GM19452 (cell line): ENCODE data around the gene RARB.
A peak's percentile ranks its signal among the peaks of the same experiment; 100 is the strongest.

Source experiments
- ATAC-seq: cut with Tn5 transposase; IDR thresholded peaks from one replicate; pipeline ENCODE4 v1.9.1; 2021; ENCODE audit not compliant: unreplicated experiment

Gene RARB

DNA sequence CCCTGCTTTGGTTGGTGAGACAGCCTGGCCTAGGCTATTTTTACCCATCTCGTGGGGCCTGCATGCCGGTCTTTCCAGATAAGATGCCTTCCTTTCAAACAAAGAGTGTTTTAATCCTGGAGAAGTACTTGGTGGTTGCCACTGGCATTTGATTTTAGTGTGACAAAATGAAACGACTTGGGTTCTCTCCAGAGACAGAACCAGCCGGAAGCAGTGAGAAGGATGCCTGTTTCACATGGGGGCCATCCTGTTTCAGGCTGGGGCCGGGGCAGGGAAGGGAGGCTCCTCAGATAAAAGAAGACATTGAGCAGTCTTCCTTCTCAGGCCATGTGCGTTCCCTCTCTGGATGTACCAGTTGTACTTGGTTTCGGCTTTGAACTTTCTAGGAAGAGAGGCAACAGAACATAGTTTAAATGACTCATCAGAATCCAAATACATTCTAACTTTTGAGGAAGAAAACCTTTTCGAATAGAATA, 161.8 kb downstream of the RARB start:
- ATAC-seq = no peak

DNA sequence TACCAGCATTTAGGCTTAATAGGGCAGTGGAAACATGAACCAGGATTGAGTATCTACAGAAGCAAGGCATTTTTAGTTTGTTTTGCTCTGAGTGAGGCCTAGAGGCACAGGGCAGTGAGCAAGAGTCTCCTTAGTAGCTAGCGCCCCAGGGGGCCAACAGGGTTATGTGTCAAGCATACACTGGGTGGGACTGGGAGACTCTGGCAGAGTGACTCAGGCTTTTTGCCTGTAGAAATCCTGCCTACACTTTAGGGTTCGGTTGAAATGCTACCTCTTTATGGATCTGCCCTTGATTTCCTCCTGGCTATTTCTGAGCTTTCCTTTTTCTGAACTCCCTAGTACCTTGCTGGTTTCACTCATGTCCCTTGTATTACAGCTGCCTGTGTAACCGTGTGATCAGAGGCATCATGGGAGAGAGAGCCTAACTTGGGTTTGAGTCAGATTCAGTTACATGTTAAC, 164.5 kb downstream of the RARB start:
- no peak for ATAC-seq

DNA sequence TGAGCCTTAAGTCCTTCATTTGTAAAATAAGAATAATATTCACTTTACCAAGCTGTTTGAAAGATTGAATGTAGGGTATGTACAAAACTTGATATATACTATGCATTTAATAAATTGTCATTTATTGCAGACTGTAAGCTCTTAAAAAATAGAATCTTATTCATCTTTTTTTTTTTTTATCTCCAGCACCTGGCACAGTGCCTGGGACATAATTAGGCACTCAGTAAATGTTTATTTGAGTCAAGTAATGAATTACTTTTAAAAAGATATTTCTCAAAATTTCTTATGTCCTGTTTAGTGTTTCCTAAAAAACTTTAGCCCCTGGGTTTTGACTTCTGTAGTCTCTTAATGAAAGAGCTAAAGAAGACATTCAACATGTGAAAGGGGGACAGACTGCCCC, 164.9 kb downstream of the RARB start:
- ATAC-seq = no peak

DNA sequence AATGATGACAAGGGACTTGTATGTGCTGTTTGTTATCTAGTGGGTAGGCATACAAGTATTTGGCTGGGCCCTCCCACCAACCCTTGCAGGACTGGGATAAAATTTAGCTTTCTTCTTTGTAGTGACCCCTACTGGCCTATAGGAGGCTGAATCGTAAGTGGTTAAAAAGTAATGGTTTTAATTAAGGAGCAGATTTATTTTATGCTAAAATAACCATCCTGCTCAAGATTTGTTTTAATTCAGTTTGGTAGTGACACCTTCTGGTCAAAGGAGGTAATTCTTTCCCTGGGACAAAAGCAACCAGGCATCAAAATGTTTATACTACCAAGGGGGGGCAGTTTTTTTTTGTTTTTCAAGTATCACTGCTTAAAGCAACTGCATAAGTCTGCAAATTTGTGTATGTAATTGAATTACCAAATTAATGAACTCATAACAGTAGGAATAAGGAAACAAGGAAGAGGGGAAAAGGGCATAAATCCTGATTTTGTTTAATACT, 166.0 kb downstream of the RARB start:
- peak; percentile 58 for ATAC-seq

DNA sequence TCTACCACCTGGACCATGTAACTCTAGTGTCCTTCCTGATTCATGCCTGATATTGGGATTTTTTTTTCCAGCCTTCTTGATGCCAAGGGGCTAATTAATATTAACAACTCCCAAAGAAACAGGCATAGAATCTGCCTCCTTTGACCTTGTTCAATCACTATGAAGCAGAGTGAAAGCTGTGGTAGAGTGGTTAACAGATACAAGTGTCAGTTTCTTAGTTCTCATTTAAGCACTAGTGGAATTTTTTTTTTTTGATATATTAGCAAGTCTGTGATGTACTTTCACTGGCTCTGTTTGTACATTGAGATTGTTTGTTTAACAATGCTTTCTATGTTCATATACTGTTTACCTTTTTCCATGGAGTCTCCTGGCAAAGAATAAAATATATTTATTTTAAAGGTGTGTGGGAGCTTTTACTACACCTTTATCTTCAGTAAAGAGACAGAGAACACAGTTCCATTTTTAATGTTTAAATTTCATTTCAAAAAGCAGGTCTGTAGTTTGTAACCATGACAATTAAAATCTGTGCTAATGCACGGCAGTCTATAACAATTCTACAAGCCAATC, 169.6 kb downstream of the RARB start:
- ATAC-seq = no peak

DNA sequence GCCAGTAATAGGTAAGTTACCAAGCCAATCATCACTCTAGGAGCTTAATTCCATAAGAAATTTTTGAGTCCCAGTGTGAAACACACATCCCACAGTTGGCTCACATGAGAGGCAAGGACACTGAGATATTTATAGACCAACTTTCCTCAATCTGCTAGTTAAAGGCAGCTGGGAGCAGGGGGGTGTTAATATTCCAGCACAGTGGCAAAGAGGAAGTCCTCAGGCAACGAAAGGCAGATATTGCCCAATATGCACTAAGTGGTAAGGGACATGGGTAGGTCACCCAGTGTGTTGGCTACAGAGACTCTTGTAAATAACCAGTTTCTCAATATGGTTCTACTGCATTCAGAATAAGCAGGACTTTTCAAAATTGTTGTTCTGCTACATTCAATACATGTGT, 175.6 kb downstream of the RARB start:
- no peak for ATAC-seq

DNA sequence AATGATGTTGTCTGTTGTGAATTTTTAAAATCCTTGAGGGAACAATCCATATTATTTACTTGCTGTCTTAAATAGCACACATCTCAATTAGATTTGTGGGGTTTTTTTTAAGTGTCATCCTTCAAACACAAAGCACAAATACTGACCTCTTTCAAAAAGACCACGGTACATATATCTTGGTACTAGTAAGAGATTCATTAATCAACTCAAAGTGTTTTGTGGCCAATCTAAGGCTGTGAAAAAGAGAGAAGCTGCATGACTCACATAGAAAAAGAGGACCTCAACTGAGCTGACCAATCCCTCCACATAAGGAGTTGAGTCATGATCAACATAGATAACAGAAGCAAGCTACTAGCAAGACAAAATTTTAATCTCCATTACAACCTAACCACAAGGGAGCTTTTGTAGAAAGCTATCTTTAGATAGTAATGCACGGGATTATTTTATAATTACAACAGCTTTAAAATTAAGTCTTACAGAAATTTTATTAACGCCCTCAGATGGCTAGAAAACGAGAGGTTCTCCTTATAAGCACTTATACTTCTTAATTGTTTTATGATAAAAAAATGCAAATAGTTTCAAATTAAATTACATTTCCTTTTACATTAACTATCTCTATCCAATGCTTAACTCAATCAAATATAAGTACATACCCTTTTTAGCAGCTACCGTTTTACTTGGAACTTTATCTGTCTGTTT, 176.2 kb downstream of the RARB start:
- ATAC-seq = no peak

DNA sequence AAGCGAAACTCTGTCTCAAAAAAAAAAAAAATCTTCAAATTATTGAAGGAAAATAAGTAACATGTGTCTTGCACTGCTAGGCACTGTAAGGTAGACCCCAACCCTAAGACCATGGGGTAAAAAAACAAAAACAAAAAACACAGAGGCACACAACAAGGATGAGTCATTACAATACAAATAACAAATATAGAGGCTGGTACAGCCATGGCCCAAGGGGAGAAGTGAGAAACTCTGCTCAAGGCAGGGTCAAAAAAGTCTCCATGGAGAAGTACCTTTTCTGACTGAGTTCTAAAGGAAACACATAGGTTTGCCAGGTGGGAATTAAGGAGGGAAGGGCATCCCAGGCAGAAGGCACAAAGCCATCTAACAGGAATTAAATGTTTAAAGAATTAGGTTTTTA, 182.1 kb downstream of the RARB start:
- ATAC-seq = no peak

DNA sequence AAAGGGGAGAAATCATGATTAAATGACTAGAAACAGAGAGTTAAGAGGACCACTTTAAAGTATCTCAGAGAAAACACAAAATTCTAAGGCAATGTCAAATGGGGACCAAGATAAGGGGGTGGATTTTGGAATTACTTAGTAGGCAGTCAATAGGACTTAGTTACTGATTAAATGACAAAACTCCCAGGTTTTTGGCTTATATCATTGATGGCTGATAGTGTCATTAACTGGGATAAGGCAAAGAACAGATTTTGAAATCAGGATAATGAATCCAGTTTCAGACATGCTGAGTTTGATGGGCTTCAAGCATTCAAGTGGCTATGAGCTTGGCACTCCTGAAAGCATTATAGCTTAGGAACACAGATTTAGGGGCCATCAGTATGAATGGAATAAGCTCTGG, 182.7 kb downstream of the RARB start:
- ATAC-seq = no peak

DNA sequence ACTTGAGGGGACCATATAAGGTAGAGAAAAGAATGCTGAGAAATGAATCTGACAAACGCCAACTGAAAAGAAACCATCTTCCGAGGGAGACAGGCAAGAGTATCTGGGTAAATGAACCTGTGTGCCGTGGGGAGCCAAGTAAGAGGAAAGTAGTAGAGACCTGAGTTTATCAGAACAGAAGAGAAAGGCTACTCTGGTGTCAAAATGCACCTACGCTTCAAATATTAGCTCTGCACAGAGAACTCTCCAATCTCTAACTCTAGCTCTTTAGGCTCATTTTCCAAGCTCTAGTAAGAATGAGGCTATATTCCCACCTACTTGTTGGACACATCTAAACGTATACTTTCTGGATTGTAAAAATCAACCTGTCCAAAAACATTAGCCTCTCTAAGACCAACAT, 183.1 kb downstream of the RARB start:
- no peak for ATAC-seq

DNA sequence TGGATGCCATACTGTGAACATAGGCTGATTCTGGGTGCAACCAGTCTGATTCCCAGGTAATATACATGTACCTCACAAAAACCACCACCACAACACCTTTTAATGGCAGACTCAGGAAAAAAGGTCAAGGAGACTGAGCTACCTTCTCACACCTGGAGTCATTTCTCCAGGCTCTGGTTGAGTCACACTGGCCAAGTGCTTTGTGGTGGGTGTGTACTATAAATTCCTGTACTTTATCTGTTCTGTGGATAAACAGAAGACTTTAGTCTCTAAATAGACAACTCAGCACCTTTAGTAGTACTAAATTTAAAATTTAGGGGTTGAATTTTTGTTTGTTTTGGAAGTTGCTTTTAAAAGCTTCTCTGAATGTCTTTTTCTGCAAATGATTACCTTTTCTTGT, 190.0 kb downstream of the RARB start:
- ATAC-seq = no peak

DNA sequence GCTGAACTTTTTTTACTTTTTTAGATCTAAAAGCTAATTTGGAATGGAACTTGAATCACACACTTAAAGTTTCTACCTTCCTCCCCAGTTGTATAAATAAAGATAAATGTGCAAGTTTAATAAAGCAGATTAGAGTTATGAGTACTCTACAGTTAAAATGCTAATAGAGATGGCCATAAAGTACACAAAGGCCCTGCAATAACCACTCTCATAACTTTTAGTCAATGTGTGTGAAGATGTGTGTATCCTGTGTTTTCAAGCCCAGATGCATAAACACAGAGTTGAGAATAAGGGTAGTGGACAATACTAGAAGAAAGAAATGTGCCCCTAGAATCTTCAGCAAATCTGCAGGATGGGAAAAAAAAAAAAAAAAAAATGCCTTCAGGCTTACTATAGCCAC, 191.3 kb downstream of the RARB start:
- ATAC-seq = no peak

DNA sequence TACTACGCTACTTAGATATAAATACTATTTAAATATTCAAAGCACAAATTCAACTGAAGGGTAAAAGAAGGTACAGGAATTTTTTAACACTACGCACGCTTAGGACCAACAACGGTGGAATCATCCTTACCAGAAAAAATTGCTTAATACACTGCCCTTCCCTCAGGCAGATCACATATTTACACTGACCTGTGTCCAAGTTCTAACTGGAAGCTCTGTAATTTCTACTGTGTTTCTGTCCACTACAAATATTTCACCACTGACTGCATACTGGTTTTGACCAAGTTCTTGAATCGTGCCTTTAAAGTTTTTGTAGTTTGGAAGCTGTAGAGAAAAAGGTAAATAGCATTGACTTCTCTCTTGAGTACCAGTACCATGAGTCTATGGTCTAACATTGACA, 192.4 kb downstream of the RARB start:
- no peak for ATAC-seq

DNA sequence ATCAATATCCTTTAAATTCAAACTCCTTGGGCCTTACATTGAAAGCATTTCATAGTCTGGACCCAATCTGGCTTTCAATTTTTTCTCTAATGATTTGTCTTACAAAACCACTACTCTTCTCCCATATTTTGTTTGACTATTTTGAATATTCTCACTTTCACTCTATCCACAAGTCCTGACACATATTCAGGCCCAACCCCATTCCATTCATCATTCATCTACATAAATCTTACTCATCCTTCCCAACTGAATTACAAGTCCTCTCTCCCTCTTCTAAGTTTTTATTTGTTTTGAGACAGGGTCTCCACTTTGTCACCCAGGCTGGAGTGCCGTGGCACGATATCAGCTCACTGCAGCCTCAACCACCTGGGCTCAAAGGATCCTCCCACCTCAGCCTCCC, 193.0 kb downstream of the RARB start:
- ATAC-seq = no peak

DNA sequence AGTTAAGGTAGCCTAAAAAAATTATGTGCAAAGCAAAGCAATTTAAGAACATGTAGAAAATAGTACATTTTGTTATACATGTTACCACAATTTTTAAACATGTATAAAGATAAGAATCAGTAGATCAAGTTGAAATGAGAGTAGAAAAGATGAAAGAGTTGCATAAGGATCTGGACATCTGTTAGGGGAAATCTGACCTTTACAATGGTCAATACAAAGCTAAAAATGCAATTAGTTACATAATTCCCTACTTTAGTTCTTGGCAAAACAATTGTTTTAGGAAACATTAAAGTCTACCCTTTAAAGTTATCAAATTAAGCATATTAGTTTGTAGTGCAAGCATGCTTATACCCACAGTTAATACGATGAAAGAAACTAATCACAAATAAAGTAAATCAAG, 203.9 kb downstream of the RARB start:
- ATAC-seq = no peak

DNA sequence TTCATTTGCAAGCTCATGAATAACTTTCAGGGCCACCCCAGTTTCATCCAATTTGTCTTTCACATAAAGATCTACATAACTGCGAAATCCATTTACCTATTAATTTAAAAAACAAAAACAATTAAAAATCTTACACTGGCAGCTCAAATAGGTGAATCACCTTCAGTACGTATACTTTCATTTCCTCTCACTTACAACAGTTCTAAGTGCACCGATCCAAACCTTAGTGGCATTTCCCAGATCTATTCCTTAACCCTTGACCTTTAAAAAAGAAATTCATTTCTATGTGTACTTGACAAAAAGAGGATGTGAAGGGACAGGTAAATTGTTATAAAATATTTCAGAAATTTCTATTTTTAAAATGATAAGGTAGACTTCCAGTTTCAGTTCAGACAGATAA, 205.9 kb downstream of the RARB start:
- ATAC-seq = no peak

DNA sequence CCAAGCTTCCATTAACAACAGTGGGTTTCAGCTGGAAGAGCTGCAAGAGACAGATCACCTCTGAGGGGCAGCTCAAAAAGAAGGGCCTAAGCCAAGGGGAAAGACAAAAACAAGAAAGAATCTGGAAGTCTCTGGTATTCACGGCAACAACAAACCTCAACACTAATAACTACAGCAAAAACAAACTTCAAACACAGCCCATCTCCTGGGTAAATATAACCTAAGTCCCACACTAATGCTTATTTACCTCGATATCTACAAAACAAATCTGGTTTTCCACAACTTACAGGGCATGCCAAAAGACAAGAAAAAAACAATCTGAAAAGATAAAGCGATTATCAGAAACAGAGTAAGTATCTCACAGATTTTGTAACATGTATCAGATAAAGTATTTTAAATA, 207.0 kb downstream of the RARB start:
- no peak for ATAC-seq
